ENCODE results near the gene WDTC1. TPM values are rescaled to one million over a fixed set of nuclear protein-coding genes. Genes with fewer than 3 reads are reported as not detected.

Gene WDTC1
- total and polyA plus RNA-seq, 4 donors = 4.6 to 25.0 (median 19.6) TPM

DNA sequence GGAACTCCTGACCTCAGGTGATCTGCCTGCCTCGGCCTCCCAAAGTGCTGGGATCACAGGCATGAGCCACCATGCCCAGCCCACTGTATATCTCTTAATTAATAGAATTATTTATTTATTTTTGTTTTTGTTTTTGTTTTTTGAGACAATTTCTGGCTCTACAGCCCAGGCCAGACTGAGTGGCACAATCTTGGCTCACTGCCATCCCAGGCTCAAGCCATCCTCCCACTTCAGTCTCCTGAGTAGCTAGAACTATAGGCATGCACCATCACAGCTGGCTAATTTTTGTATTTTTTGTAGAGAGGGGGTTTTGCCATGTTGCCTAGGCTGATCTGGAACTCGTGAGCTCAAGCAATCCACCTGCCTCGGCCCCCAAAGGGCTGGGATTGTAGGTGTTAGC lies 15.7 kb upstream of the WDTC1 start:
- no peaks in the 10 kb centered on the region for H3K4me1 ChIP-seq (ENCODE audit: control insufficient read depth in 4 of 4, insufficient read depth in 4 of 4, low read length in 3 of 4)
- TF ChIP-seq, protein P1, sequence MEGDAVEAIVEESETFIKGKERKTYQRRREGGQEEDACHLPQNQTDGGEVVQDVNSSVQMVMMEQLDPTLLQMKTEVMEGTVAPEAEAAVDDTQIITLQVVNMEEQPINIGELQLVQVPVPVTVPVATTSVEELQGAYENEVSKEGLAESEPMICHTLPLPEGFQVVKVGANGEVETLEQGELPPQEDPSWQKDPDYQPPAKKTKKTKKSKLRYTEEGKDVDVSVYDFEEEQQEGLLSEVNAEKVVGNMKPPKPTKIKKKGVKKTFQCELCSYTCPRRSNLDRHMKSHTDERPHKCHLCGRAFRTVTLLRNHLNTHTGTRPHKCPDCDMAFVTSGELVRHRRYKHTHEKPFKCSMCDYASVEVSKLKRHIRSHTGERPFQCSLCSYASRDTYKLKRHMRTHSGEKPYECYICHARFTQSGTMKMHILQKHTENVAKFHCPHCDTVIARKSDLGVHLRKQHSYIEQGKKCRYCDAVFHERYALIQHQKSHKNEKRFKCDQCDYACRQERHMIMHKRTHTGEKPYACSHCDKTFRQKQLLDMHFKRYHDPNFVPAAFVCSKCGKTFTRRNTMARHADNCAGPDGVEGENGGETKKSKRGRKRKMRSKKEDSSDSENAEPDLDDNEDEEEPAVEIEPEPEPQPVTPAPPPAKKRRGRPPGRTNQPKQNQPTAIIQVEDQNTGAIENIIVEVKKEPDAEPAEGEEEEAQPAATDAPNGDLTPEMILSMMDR (IDR thresholded peaks at IDR 0.05; ENCODE audit: low read depth, low read length, missing input control) = no peak
- TF ChIP-seq YY1 (IDR thresholded peaks at IDR 0.05) = no peak
- TF ChIP-seq RXRA (IDR thresholded peaks at IDR 0.05) = no peak
- TF ChIP-seq, protein P2, sequence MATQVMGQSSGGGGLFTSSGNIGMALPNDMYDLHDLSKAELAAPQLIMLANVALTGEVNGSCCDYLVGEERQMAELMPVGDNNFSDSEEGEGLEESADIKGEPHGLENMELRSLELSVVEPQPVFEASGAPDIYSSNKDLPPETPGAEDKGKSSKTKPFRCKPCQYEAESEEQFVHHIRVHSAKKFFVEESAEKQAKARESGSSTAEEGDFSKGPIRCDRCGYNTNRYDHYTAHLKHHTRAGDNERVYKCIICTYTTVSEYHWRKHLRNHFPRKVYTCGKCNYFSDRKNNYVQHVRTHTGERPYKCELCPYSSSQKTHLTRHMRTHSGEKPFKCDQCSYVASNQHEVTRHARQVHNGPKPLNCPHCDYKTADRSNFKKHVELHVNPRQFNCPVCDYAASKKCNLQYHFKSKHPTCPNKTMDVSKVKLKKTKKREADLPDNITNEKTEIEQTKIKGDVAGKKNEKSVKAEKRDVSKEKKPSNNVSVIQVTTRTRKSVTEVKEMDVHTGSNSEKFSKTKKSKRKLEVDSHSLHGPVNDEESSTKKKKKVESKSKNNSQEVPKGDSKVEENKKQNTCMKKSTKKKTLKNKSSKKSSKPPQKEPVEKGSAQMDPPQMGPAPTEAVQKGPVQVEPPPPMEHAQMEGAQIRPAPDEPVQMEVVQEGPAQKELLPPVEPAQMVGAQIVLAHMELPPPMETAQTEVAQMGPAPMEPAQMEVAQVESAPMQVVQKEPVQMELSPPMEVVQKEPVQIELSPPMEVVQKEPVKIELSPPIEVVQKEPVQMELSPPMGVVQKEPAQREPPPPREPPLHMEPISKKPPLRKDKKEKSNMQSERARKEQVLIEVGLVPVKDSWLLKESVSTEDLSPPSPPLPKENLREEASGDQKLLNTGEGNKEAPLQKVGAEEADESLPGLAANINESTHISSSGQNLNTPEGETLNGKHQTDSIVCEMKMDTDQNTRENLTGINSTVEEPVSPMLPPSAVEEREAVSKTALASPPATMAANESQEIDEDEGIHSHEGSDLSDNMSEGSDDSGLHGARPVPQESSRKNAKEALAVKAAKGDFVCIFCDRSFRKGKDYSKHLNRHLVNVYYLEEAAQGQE (IDR thresholded peaks at IDR 0.05) = no peak
- TF ChIP-seq EGR1 (IDR thresholded peaks at IDR 0.05; ENCODE audit: low read depth in 2 of 2) = no peak
- no peak for TF ChIP-seq FOXA1 (IDR thresholded peaks at IDR 0.05)
- no peak for TF ChIP-seq SP1 (IDR thresholded peaks at IDR 0.05)
- no peak for TF ChIP-seq FOXA2 (IDR thresholded peaks at IDR 0.05)
- TF ChIP-seq JUND (IDR thresholded peaks at IDR 0.05) = no peak
- no peak for TF ChIP-seq TAF1 (conservative IDR thresholded peaks at IDR 0.05)
- TF ChIP-seq, protein P3, sequence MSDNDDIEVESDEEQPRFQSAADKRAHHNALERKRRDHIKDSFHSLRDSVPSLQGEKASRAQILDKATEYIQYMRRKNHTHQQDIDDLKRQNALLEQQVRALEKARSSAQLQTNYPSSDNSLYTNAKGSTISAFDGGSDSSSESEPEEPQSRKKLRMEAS (IDR thresholded peaks at IDR 0.05) = no peak
- no peak for TF ChIP-seq RAD21 (IDR thresholded peaks at IDR 0.05)
- TF ChIP-seq, protein P4, sequence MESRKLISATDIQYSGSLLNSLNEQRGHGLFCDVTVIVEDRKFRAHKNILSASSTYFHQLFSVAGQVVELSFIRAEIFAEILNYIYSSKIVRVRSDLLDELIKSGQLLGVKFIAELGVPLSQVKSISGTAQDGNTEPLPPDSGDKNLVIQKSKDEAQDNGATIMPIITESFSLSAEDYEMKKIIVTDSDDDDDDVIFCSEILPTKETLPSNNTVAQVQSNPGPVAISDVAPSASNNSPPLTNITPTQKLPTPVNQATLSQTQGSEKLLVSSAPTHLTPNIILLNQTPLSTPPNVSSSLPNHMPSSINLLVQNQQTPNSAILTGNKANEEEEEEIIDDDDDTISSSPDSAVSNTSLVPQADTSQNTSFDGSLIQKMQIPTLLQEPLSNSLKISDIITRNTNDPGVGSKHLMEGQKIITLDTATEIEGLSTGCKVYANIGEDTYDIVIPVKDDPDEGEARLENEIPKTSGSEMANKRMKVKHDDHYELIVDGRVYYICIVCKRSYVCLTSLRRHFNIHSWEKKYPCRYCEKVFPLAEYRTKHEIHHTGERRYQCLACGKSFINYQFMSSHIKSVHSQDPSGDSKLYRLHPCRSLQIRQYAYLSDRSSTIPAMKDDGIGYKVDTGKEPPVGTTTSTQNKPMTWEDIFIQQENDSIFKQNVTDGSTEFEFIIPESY (IDR thresholded peaks at IDR 0.05) = no peak
- no peak for TF ChIP-seq HNF4G (IDR thresholded peaks at IDR 0.05)
- TF ChIP-seq, protein P5, sequence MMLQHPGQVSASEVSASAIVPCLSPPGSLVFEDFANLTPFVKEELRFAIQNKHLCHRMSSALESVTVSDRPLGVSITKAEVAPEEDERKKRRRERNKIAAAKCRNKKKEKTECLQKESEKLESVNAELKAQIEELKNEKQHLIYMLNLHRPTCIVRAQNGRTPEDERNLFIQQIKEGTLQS (IDR thresholded peaks at IDR 0.05) = no peak
- TF ChIP-seq NR2F2 (IDR thresholded peaks at IDR 0.05) = no peak
- TF ChIP-seq GABPA (IDR thresholded peaks at IDR 0.05 in 1 of 2, conservative IDR thresholded peaks at IDR 0.05 in 1 of 2) = no peak
- no peak for TF ChIP-seq HNF4A (conservative IDR thresholded peaks at IDR 0.05)
- no peaks in the 10 kb centered on the region for H3K9me3 ChIP-seq (ENCODE audit: control insufficient read depth in 4 of 4, low read length in 3 of 4)
- no peaks in the 10 kb centered on the region for H3K27me3 ChIP-seq (ENCODE audit: control insufficient read depth in 4 of 4, insufficient read depth in 4 of 4, low read length in 3 of 4)
- no peak overlapping the region for H3K4me3 ChIP-seq (ENCODE audit: low read depth in 1 of 3, low read length in 3 of 3)
- no peak overlapping the region for H3K9ac ChIP-seq (ENCODE audit: low read depth in 1 of 2, low read length in 2 of 2)
- H3K27ac ChIP-seq (ENCODE audit: low read depth in 1 of 2, low read length in 2 of 2) = no peak overlapping the region
- 93% methylated on average over 3 of the region's 3 CpGs for WGBS
- H3K36me3 ChIP-seq (ENCODE audit: control insufficient read depth in 4 of 4, insufficient read depth in 3 of 4, low read depth in 1 of 4, low read length in 3 of 4) = no peaks in the 10 kb centered on the region
- no peak for DNase-seq (ENCODE audit: low spot score)
